Astrocyte of the cerebellum (primary cell): ENCODE results near the gene DCANP1.

ENCODE experiments used
- DNase-seq: peaks from one replicate; pipeline ENCODE4 v3.0.0-alpha.2; 2011; ENCODE audit warnings: low read depth
- H3K4me3 ChIP-seq: 2 replicates; pipeline ENCODE4 v1.5.1; 2011; ENCODE audit warnings: mild to moderate bottlenecking, low read depth, low read length, moderate library complexity
- CTCF ChIP-seq: IDR thresholded peaks from 2 replicates; pipeline ENCODE4 v1.5.1; 2012; ENCODE audit warnings: low read length, low read depth, moderate library complexity, mild to moderate bottlenecking; ENCODE audit errors: missing control alignments
- in situ Hi-C: cut with HindIII; loops from 2 replicates; pipeline ENCODE4 v1.10.0; 2017; ENCODE audit warnings: low sequenced_read_pairs

DCANP1 gene

GRCh38 chr5:135486131-135487036, 39.2 kb upstream of the DCANP1 start:
- in situ Hi-C loops, result no loop called here
- DNase-seq, result no peak
- no peak overlapping the region for H3K4me3 ChIP-seq
- TF ChIP-seq CTCF, result no peak

- no peak for TF ChIP-seq CTCF
- in situ Hi-C loops, result no loop called here
- DNase-seq, result no peak
- H3K4me3 ChIP-seq, result no peak overlapping the region
Measured at GRCh38 chr5:135484674-135485086, 37.5 kb upstream of the DCANP1 start.

GRCh38 chr5:135483254-135483653, 36.1 kb upstream of the DCANP1 start:
- no peak for TF ChIP-seq CTCF

GRCh38 chr5:135482381-135482933, 35.3 kb upstream of the DCANP1 start:
- in situ Hi-C loops, result no loop called here
- no peak for TF ChIP-seq CTCF
- no peak for DNase-seq
- no peak overlapping the region for H3K4me3 ChIP-seq

More at GRCh38 chr5:135483254-135483653, 36.1 kb upstream of the DCANP1 start:
- no peak for DNase-seq
- in situ Hi-C loops, result no loop called here
- H3K4me3 ChIP-seq, result no peak overlapping the region

GRCh38 chr5:135481909-135482311, 34.8 kb upstream of the DCANP1 start:
- H3K4me3 ChIP-seq, result no peak overlapping the region
- DNase-seq, result no peak
- TF ChIP-seq CTCF, result no peak
- in situ Hi-C loops, result no loop called here

- TF ChIP-seq CTCF, result no peak
- in situ Hi-C loops, result no loop called here
- DNase-seq, result no peak
- H3K4me3 ChIP-seq, result no peak overlapping the region
Measured at GRCh38 chr5:135481387-135481786, 34.2 kb upstream of the DCANP1 start.
